Spleen (tissue), 7 donors: Measurements from ENCODE around the gene OPRM1.

Experiments used
- POLR2A ChIP-seq, 3 donors: fragments of 450-650 bp; IDR thresholded peaks; one replicate each; pipeline ENCODE4 v1.5.1; 2017; ENCODE audit warnings: antibody characterized with exemption in 3 of 3, mild to moderate bottlenecking in 1 of 3
- POLR2AphosphoS5 ChIP-seq, 3 donors: sonication (generic); formaldehyde crosslinking; IDR thresholded peaks; one replicate each; pipeline ENCODE4 v1.5.1; 2017; ENCODE audit warnings: antibody characterized with exemption in 3 of 3
- TF ChIP-seq, protein P1 (sequence below), 11 experiments: fragments of 200-600 bp in 7 of 11; fragments of 450-650 bp in 4 of 11; sonication (generic) in 4 of 11; IDR thresholded peaks in 8 of 11; conservative IDR thresholded peaks in 3 of 11; 1 replicate in 7 of 11; 2 replicates in 4 of 11; pipeline versions ENCODE4 v1.4.0 to v1.8.0; 2016 to 2021; ENCODE audit warnings: antibody characterized with exemption in 11 of 11, inconsistent platforms in 4 of 11, mild to moderate bottlenecking in 1 of 11
- donor health status: DM: no; HTN: no; CAD: no; lungs with moderate emphysema.
- donor health status: DM: no; HTN: no; CAD: no.
- donor health status: DM: no; HTN: no; CAD: no.

DNA sequence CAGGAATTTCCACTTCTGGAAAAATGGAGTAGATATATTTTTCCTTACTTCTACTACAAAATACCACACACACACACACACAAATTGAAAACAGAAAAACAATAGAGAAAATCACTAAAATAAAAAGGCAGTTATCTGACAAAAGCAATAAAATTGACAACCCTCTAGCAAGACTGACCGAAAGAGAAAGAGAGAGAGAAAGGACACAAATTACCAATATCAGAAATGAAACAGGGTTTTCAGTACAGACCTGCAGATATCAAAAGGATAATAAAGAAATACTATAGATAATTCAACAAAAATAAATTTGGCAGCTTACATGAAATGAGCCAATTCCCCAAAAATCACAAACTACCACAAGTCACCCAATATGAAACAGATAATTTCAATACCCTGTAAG, 104.7 kb downstream of the OPRM1 start:
- TF ChIP-seq, protein P1, sequence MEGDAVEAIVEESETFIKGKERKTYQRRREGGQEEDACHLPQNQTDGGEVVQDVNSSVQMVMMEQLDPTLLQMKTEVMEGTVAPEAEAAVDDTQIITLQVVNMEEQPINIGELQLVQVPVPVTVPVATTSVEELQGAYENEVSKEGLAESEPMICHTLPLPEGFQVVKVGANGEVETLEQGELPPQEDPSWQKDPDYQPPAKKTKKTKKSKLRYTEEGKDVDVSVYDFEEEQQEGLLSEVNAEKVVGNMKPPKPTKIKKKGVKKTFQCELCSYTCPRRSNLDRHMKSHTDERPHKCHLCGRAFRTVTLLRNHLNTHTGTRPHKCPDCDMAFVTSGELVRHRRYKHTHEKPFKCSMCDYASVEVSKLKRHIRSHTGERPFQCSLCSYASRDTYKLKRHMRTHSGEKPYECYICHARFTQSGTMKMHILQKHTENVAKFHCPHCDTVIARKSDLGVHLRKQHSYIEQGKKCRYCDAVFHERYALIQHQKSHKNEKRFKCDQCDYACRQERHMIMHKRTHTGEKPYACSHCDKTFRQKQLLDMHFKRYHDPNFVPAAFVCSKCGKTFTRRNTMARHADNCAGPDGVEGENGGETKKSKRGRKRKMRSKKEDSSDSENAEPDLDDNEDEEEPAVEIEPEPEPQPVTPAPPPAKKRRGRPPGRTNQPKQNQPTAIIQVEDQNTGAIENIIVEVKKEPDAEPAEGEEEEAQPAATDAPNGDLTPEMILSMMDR (IDR thresholded peaks at IDR 0.05 in 8 of 11, conservative IDR thresholded peaks at IDR 0.05 in 3 of 11), result no peak
- TF ChIP-seq POLR2AphosphoS5 (IDR thresholded peaks at IDR 0.05) (no peak), POLR2A (IDR thresholded peaks at IDR 0.05) (no peak)
